AG04449 (cell line): ENCODE measurements around the gene PLXNC1.

ENCODE experiments used
- CTCF ChIA-PET: fragments of 350-600 bp; formaldehyde crosslinking; extraction: SDS; loops from one replicate; lab custom pipeline; 2021; ENCODE audit warnings: antibody characterized with exemption; lab: Yijun Ruan, JAX
- POLR2A ChIA-PET: fragments of 400-600, 350-600 bp; formaldehyde crosslinking; extraction: SDS; loops from one replicate; lab custom pipeline; 2020; ENCODE audit warnings: antibody characterized with exemption, inconsistent platforms; lab: Yijun Ruan, JAX
- DNase-seq: peaks from one replicate; pipeline ENCODE4 v3.0.0-alpha.2; 2010; ENCODE audit warnings: low read depth, low spot score
- H3K4me3 ChIP-seq: 2 replicates; pipeline ENCODE4 v1.5.1; 2011; ENCODE audit warnings: low read depth, mild to moderate bottlenecking, control low read depth, low read length
- CTCF ChIP-seq: IDR thresholded peaks from one replicate; pipeline ENCODE4 v1.5.1; 2011; ENCODE audit warnings: mild to moderate bottlenecking, moderate library complexity, low read length, control low read depth, inconsistent platforms; ENCODE audit not compliant: insufficient read depth; ENCODE audit errors: missing control alignments

PLXNC1 gene

GRCh38 chr12:94175763-94176668, 27.6 kb downstream of the PLXNC1 start:
- CTCF ChIA-PET: no interaction called here

GRCh38 chr12:94178054-94178453, 29.7 kb downstream of the PLXNC1 start:
- no peak for DNase-seq
- no peak overlapping the region for H3K4me3 ChIP-seq
- ChIA-PET POLR2A (no interaction called here), CTCF (no interaction called here)
- no peak for TF ChIP-seq CTCF

More at GRCh38 chr12:94175763-94176668, 27.6 kb downstream of the PLXNC1 start:
- H3K4me3 ChIP-seq: no peak overlapping the region
- POLR2A ChIA-PET: no interaction called here
- DNase-seq: no peak
- TF ChIP-seq CTCF: no peak

DNA sequence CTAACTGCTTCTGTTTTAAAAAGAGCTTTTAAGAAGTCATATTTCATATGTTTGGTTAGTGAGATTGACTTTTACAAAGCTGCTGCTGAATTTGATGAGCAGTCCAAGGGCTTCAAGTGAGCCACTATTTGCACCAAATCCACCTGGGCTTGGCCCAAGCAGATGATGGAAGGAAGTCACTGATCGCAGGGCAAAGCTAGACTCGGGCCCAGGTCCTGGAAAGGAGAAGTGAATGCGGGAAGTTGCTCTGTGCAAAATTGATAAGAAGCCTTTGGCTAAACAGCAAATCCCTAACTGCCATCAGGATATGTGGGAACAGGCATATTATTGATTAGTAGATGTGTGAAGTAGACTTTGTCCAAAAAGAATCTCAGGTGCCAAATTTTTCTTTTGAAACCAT, 30.5 kb downstream of the PLXNC1 start:
- ChIA-PET CTCF (no interaction called here), POLR2A (no interaction called here)
- DNase-seq: no peak
- no peak overlapping the region for H3K4me3 ChIP-seq
- no peak for TF ChIP-seq CTCF

DNA sequence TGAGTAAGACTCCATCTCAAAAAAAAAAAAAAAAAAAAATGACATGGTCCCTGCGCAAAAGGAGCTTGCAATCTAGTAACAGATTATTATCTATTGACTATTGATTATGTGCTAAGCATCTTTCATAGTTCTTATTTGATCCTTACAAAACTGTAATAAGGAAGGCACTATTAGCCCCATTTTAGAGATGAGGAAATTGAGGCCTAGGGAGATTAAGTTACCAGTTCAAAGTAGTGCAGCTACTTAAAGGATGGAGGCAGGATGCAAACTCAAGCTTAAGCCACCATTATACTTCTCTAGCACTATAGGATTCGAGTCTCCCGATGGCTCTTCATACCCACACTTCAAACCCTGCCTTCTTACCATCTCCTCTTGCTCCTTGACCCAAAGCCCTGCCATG, 31.3 kb downstream of the PLXNC1 start:
- H3K4me3 ChIP-seq: no peak overlapping the region
- DNase-seq: no peak
- ChIA-PET POLR2A (no interaction called here), CTCF (no interaction called here)
- TF ChIP-seq CTCF: no peak

GRCh38 chr12:94180558-94181296, 32.4 kb downstream of the PLXNC1 start:
- POLR2A ChIA-PET: no interaction called here
- no peak for DNase-seq
- no peak for TF ChIP-seq CTCF
- CTCF ChIA-PET: no interaction called here
- H3K4me3 ChIP-seq: no peak overlapping the region
